Endodermal cell (in vitro differentiated cells): ENCODE measurements around the gene HSPB7. TPM values are rescaled to one million over a fixed set of nuclear protein-coding genes. Genes with fewer than 3 reads are reported as not detected.
"Not testable (repeated sequence)": the region's sequence is repeated elsewhere in the genome, so short reads cannot be mapped to it uniquely, and the experiment has no call there.

Experiments
- DNase-seq: peaks from one replicate; pipeline ENCODE4 v3.0.0-alpha.2; 2017
- H3K27ac ChIP-seq: 2 replicates; pipeline ENCODE4 v1.5.1; 2013; ENCODE audit warnings: mild to moderate bottlenecking, low read depth, low read length, moderate library complexity
- H3K27me3 ChIP-seq: 2 replicates; pipeline ENCODE4 v1.6.1; 2013; ENCODE audit warnings: mild to moderate bottlenecking, low read length, moderate library complexity; ENCODE audit not compliant: insufficient read depth, control insufficient read depth, poor library complexity, severe bottlenecking
- H3K36me3 ChIP-seq: 2 replicates; pipeline ENCODE4 v1.7.0; 2013; ENCODE audit warnings: mild to moderate bottlenecking, low read length, moderate library complexity; ENCODE audit not compliant: control insufficient read depth, insufficient read depth
- H3K4me1 ChIP-seq: one replicate; pipeline ENCODE4 v1.7.0; 2013; ENCODE audit warnings: low read length; ENCODE audit not compliant: control insufficient read depth, insufficient read depth
- H3K4me3 ChIP-seq: 2 replicates; pipeline ENCODE4 v1.5.1; 2013; ENCODE audit warnings: mild to moderate bottlenecking, low read length, moderate library complexity
- H3K9ac ChIP-seq: 2 replicates; pipeline ENCODE4 v1.6.1; 2013; ENCODE audit warnings: mild to moderate bottlenecking, low read length, moderate library complexity; ENCODE audit not compliant: poor library complexity, severe bottlenecking; ENCODE audit errors: extremely low read depth
- H3K9me3 ChIP-seq: 2 replicates; pipeline ENCODE4 v1.6.1; 2013; ENCODE audit warnings: mild to moderate bottlenecking, low read length, moderate library complexity; ENCODE audit not compliant: control insufficient read depth
- H3K27ac Mint-ChIP-seq: 2 replicates; pipeline ENCODE4 v1.8.0; 2020; ENCODE audit warnings: mixed read lengths
- H3K27me3 Mint-ChIP-seq: 2 replicates; pipeline ENCODE4 v1.8.0; 2021; ENCODE audit warnings: mild to moderate bottlenecking, mixed read lengths; ENCODE audit not compliant: insufficient read depth
- H3K36me3 Mint-ChIP-seq: 2 replicates; pipeline ENCODE4 v1.8.0; 2020; ENCODE audit warnings: low read depth, mixed read lengths
- H3K4me1 Mint-ChIP-seq: 2 replicates; pipeline ENCODE4 v1.8.0; 2020; ENCODE audit warnings: mixed read lengths
- H3K4me3 Mint-ChIP-seq: 2 replicates; pipeline ENCODE4 v1.8.0; 2020; ENCODE audit warnings: mild to moderate bottlenecking, moderate library complexity, mixed read lengths
- H3K9me3 Mint-ChIP-seq: 2 replicates; pipeline ENCODE4 v1.8.0; 2020; ENCODE audit warnings: mild to moderate bottlenecking, mixed read lengths
- CTCF ChIP-seq: fragments of 200-600 bp; sonication (generic); conservative IDR thresholded peaks from 2 replicates; pipeline ENCODE4 v1.5.0; 2021; ENCODE audit warnings: antibody characterized with exemption, mild to moderate bottlenecking
- WGBS, 2 experiments: methylation state at CpG; one replicate each; pipeline versions ENCODE4 v1.1.5 to v1.1.7; 2013; ENCODE audit warnings: missing lambda C conversion rate in 2 of 2, mixed read lengths in 1 of 2; ENCODE audit not compliant: insufficient coverage in 1 of 2, insufficient read length in 1 of 2; 5-methylcytosine and 5-hydroxymethylcytosine counted together
- total RNA-seq, 2 donors: library from RNA; stranded (reverse); fragmentation: NEBNext Ultra II Directional in 1 of 2; extraction: Animal tissue kit (Norgen Biotek cat#: 25700) in 1 of 2; gene quantifications; 2 replicates in 1 of 2; 3 replicates in 1 of 2; pipeline ENCODE4 v1.2.1, GENCODE V29; 2021

Gene HSPB7
- total RNA-seq, 2 donors from 2014 or later: 0.15 TPM; not detected in 1

- Mint-ChIP-seq H3K9me3 (no peaks in the 10 kb centered on the region), H3K4me1 (peaks cover 6% of the 10 kb centered on the region), H3K27ac (no peak overlapping the region), H3K27me3 (peaks cover 37% of the 10 kb centered on the region), H3K4me3 (peak overlapping the region; percentile 41), H3K36me3 (no peaks in the 10 kb centered on the region)
- Histone ChIP-seq H3K27ac (no peak overlapping the region), H3K27me3 (no peaks in the 10 kb centered on the region), H3K9me3 (no peaks in the 10 kb centered on the region), H3K36me3 (no peaks in the 10 kb centered on the region), H3K9ac (no peak overlapping the region), H3K4me3 (peak overlapping the region; percentile 64), H3K4me1 (no peaks in the 10 kb centered on the region)
- peak; percentile 99 for DNase-seq
- peak; percentile 16 for TF ChIP-seq CTCF
- 8 to 26% methylated on average over 6 to 33 of the region's 33 CpGs for WGBS, 2 experiments
Measured at GRCh38 chr1:16026723-16027484, 9.1 kb upstream of the HSPB7 start.

GRCh38 chr1:16026302-16026701, 8.5 kb upstream of the HSPB7 start:
- H3K36me3 Mint-ChIP-seq, H3K9me3 ChIP-seq, H3K27me3 ChIP-seq, H3K9me3 Mint-ChIP-seq, H3K4me1 ChIP-seq, H3K9ac ChIP-seq, H3K4me1 Mint-ChIP-seq, H3K27ac ChIP-seq, H3K27ac Mint-ChIP-seq, H3K4me3 ChIP-seq, H3K36me3 ChIP-seq: not testable (repeated sequence)
- 35% methylated on average over 5 of the region's 10 CpGs; no CpG with 5 or more reads in 1 of the 2 experiments for WGBS, 2 experiments
- Mint-ChIP-seq H3K4me3 (peak overlapping the region; percentile 41), H3K27me3 (peaks cover 43% of the 10 kb centered on the region)
- peak; percentile 81 for DNase-seq

- H3K27me3 Mint-ChIP-seq: peaks cover 54% of the 10 kb centered on the region
- no peak overlapping the region for H3K27ac Mint-ChIP-seq
- TF ChIP-seq CTCF: no peak
- H3K36me3 Mint-ChIP-seq: no peaks in the 10 kb centered on the region
- no peak overlapping the region for H3K9ac ChIP-seq
- no peak overlapping the region for H3K27ac ChIP-seq
- H3K4me3 ChIP-seq: no peak overlapping the region
- no peaks in the 10 kb centered on the region for H3K4me1 ChIP-seq
- H3K9me3 Mint-ChIP-seq: no peaks in the 10 kb centered on the region
- no peak for DNase-seq
- no peaks in the 10 kb centered on the region for H3K36me3 ChIP-seq
- peaks cover 2% of the 10 kb centered on the region for H3K4me1 Mint-ChIP-seq
- no peak overlapping the region for H3K4me3 Mint-ChIP-seq
- H3K9me3 ChIP-seq: no peaks in the 10 kb centered on the region
- WGBS, 2 experiments: 83 to 90% methylated on average over 1 to 7 of the region's 7 CpGs
- no peaks in the 10 kb centered on the region for H3K27me3 ChIP-seq
Measured at GRCh38 chr1:16023050-16023653, 5.3 kb upstream of the HSPB7 start.
